DND-41 (cell line): ENCODE results near the gene KSR1.

Source experiments
- ATAC-seq: fragments of 200-7000 bp; cut with Tn5 transposase; 3 replicates; pipeline ENCODE4 v1.9.1; 2021; ENCODE audit warnings: low read depth; ENCODE audit not compliant: insufficient read depth
- DNase-seq: peaks from one replicate; pipeline ENCODE4 v3.0.0-alpha.2; 2020
- H2AFZ ChIP-seq: 2 replicates; pipeline ENCODE4 v1.6.0; 2012; ENCODE audit warnings: low read depth, low read length
- H3K27ac ChIP-seq: 2 replicates; pipeline ENCODE4 v1.5.1; 2012; ENCODE audit warnings: low read length, inconsistent platforms
- H3K27me3 ChIP-seq: fragments of 200-600 bp; sonication (generic); 2 replicates; pipeline ENCODE4 v1.6.0; 2012; ENCODE audit warnings: low read length, mild to moderate bottlenecking, inconsistent platforms; ENCODE audit not compliant: insufficient read depth, poor library complexity
- H3K36me3 ChIP-seq: 2 replicates; pipeline ENCODE4 v1.5.1; 2012; ENCODE audit warnings: low read length, inconsistent platforms; ENCODE audit not compliant: insufficient read depth
- H3K4me1 ChIP-seq: 2 replicates; pipeline ENCODE4 v1.5.1; 2012; ENCODE audit warnings: mild to moderate bottlenecking, low read length; ENCODE audit not compliant: insufficient read depth
- H3K4me2 ChIP-seq: 2 replicates; pipeline ENCODE4 v1.6.0; 2012; ENCODE audit warnings: mild to moderate bottlenecking, moderate library complexity, low read length, inconsistent platforms; ENCODE audit not compliant: insufficient read depth
- H3K4me3 ChIP-seq, 2 experiments: fragments of 200-600 bp in 1 of 2; shearing (Covaris generic) in 1 of 2; 2 replicates each; pipeline ENCODE4 v1.5.1; 2012 to 2016; ENCODE audit warnings: inconsistent platforms in 2 of 2, low read length in 2 of 2, mild to moderate bottlenecking in 2 of 2, low read depth in 1 of 2, moderate library complexity in 1 of 2
- H3K79me2 ChIP-seq: 2 replicates; pipeline ENCODE4 v1.6.0; 2012; ENCODE audit warnings: low read length, inconsistent platforms; ENCODE audit not compliant: insufficient read depth
- H3K9ac ChIP-seq: 2 replicates; pipeline ENCODE4 v1.6.0; 2012; ENCODE audit warnings: low read depth, mild to moderate bottlenecking, inconsistent platforms, low read length, moderate library complexity
- H3K9me3 ChIP-seq: 2 replicates; pipeline ENCODE4 v1.5.1; 2012; ENCODE audit warnings: low read length, moderate library complexity, mild to moderate bottlenecking, inconsistent platforms; ENCODE audit not compliant: insufficient read depth, severe bottlenecking
- H4K20me1 ChIP-seq: 2 replicates; pipeline ENCODE4 v1.6.0; 2012; ENCODE audit warnings: low read length; ENCODE audit not compliant: insufficient read depth
- CTCF ChIP-seq: IDR thresholded peaks from 2 replicates; pipeline ENCODE4 v1.5.1; 2012; ENCODE audit warnings: borderline replicate concordance, low read length, moderate library complexity, mild to moderate bottlenecking; ENCODE audit not compliant: poor library complexity, severe bottlenecking; ENCODE audit errors: extremely low read depth
- EZH2 ChIP-seq: IDR thresholded peaks from 3 replicates; pipeline ENCODE4 v1.6.1; 2012; ENCODE audit warnings: borderline replicate concordance, low read depth, mild to moderate bottlenecking, moderate library complexity, low read length, inconsistent platforms; ENCODE audit not compliant: severe bottlenecking

The KSR1 gene

GRCh38 chr17:27602721-27603420, 146.6 kb downstream of the KSR1 start:
- H3K79me2 ChIP-seq = no peaks in the 10 kb centered on the region
- no peaks in the 10 kb centered on the region for H4K20me1 ChIP-seq
- H3K27ac ChIP-seq = no peak overlapping the region
- ATAC-seq = peak; percentile 55
- no peak overlapping the region for H3K4me2 ChIP-seq
- DNase-seq = peak; percentile 65
- no peaks in the 10 kb centered on the region for H3K9me3 ChIP-seq
- no peaks in the 10 kb centered on the region for H3K27me3 ChIP-seq
- no peaks in the 10 kb centered on the region for H3K36me3 ChIP-seq
- no peak overlapping the region for H3K4me3 ChIP-seq
- H2AFZ ChIP-seq = no peak overlapping the region
- peak; percentile 93 for TF ChIP-seq CTCF
- TF ChIP-seq EZH2 = no peak
- H3K4me1 ChIP-seq = peaks cover 3% of the 10 kb centered on the region; the same call in 1 of the 2 replicates
- H3K9ac ChIP-seq = no peak overlapping the region

GRCh38 chr17:27603421-27603770, 147.1 kb downstream of the KSR1 start:
- peak overlapping the region; percentile 6; the same call in 1 of the 2 replicates for H3K27ac ChIP-seq
- TF ChIP-seq EZH2 = no peak
- TF ChIP-seq CTCF = no peak
- DNase-seq = no peak
- no peaks in the 10 kb centered on the region for H3K9me3 ChIP-seq
- H3K79me2 ChIP-seq = no peaks in the 10 kb centered on the region
- H3K27me3 ChIP-seq = no peaks in the 10 kb centered on the region
- no peaks in the 10 kb centered on the region for H3K36me3 ChIP-seq
- no peak overlapping the region for H2AFZ ChIP-seq
- H3K4me1 ChIP-seq = peaks cover 3% of the 10 kb centered on the region; the same call in 1 of the 2 replicates
- ATAC-seq = no peak; the same call in 2 of the 3 replicates
- no peak overlapping the region for H3K4me2 ChIP-seq
- no peak overlapping the region for H3K9ac ChIP-seq
- H3K4me3 ChIP-seq = no peak overlapping the region
- H4K20me1 ChIP-seq = no peaks in the 10 kb centered on the region

GRCh38 chr17:27603880-27604794, 147.9 kb downstream of the KSR1 start:
- H4K20me1 ChIP-seq = no peaks in the 10 kb centered on the region
- TF ChIP-seq EZH2 = no peak
- TF ChIP-seq CTCF = no peak
- no peak overlapping the region for H2AFZ ChIP-seq
- no peaks in the 10 kb centered on the region for H3K9me3 ChIP-seq
- no peaks in the 10 kb centered on the region for H3K79me2 ChIP-seq
- H3K4me1 ChIP-seq = peaks cover 3% of the 10 kb centered on the region; the same call in 1 of the 2 replicates
- no peaks in the 10 kb centered on the region for H3K36me3 ChIP-seq
- H3K27me3 ChIP-seq = no peaks in the 10 kb centered on the region
- no peak overlapping the region for H3K27ac ChIP-seq
- no peak overlapping the region for H3K4me3 ChIP-seq
- no peak for ATAC-seq
- no peak overlapping the region for H3K4me2 ChIP-seq
- DNase-seq = no peak
- no peak overlapping the region for H3K9ac ChIP-seq
